Tibial artery (tissue), 4 donors: ENCODE data around the gene ICAM1.

Experiments used
- DNase-seq, 2 donors: peaks; one replicate each; pipeline ENCODE4 v3.0.0-alpha.2; 2019
- H3K27ac ChIP-seq, 2 donors: fragments of 200-600 bp; sonication (generic) in 1 of 2; 1 replicate in 1 of 2; 2 replicates in 1 of 2; pipeline ENCODE4 v1.5.1; 2018 to 2019; ENCODE audit warnings: mild to moderate bottlenecking in 1 of 2
- H3K27me3 ChIP-seq, 2 donors: fragments of 200-600 bp; sonication (generic) in 1 of 2; one replicate each; pipeline versions ENCODE4 v1.5.1 to v1.6.0; 2016 to 2019
- H3K36me3 ChIP-seq, 3 donors: fragments of 200-600 bp; sonication (generic) in 2 of 3; one replicate each; pipeline ENCODE4 v1.5.1; 2016 to 2019; ENCODE audit warnings: mild to moderate bottlenecking in 2 of 3
- H3K4me1 ChIP-seq, 4 donors: fragments of 200-600 bp; sonication (generic) in 2 of 4; 1 replicate in 3 of 4; 2 replicates in 1 of 4; pipeline ENCODE4 v1.5.1; 2016 to 2019
- H3K4me3 ChIP-seq, 2 donors: fragments of 200-600 bp; sonication (generic) in 1 of 2; 1 replicate in 1 of 2; 2 replicates in 1 of 2; pipeline ENCODE4 v1.5.1; 2018 to 2019; ENCODE audit warnings: mild to moderate bottlenecking in 2 of 2
- H3K9me3 ChIP-seq, 3 donors: fragments of 200-600 bp; sonication (generic) in 1 of 3; one replicate each; pipeline ENCODE4 v1.5.1; 2016 to 2019
- CTCF ChIP-seq, 2 experiments: fragments of 200-600 bp in 1 of 2; fragments of 450-650 bp in 1 of 2; IDR thresholded peaks; one replicate each; pipeline ENCODE4 v1.5.1; 2017 to 2019; ENCODE audit warnings: antibody characterized with exemption in 2 of 2, mild to moderate bottlenecking in 1 of 2, moderate library complexity in 1 of 2
- intact Hi-C: fragments of 100-400 bp; cut with DNase I; formaldehyde crosslinking; loops from one replicate; pipeline ENCODE4 v1.15.0; 2023; ENCODE audit warnings: low total_unique reads

The ICAM1 gene

GRCh38 chr19:10251792-10252694, 18.9 kb upstream of the ICAM1 start, which contains the start of gene MRPL4:
TSS of gene MRPL4 (plus strand) at chr19:10252214. CDS start at chr19:10252254, 40 bp downstream.
- Histone ChIP-seq H3K4me1 (peaks cover 0 to 25% (median 13%) of the 10 kb centered on the region in 4 donors), H3K9me3 (no peaks in the 10 kb centered on the region), H3K27ac (peak within 1 kb of the TSS; percentile 74 to 79), H3K27me3 (no peaks in the 10 kb centered on the region), H3K36me3 (peaks cover 6 to 36% (median 30%) of the 10 kb centered on the region in 3 donors), H3K4me3 (peak within 1 kb of the TSS; percentile 83 to 91)
- intact Hi-C loops = loop anchor here (5.0 kb wide), 1 partner anchor 145 kb away; the partner anchor contains the start of gene PPAN
- DNase-seq = peak; percentile 97 to 98
- no peak for TF ChIP-seq CTCF (IDR thresholded peaks at IDR 0.05)

- H3K27me3 ChIP-seq = no peaks in the 10 kb centered on the region
- H3K4me1 ChIP-seq = peaks cover 0 to 25% (median 13%) of the 10 kb centered on the region in 4 donors
- no peak for TF ChIP-seq CTCF (IDR thresholded peaks at IDR 0.05)
- H3K27ac ChIP-seq = peak overlapping the region; percentile 74 to 79
- peak overlapping the region; percentile 83 to 91 for H3K4me3 ChIP-seq
- intact Hi-C loops = loop anchor here (5.0 kb wide), 1 partner anchor 145 kb away; the partner anchor contains the start of gene PPAN
- DNase-seq = no peak
- peaks cover 10 to 42% (median 37%) of the 10 kb centered on the region in 3 donors for H3K36me3 ChIP-seq
- no peaks in the 10 kb centered on the region for H3K9me3 ChIP-seq
Measured at GRCh38 chr19:10252707-10253106, 18.2 kb upstream of the ICAM1 start.

- H3K27ac ChIP-seq = no peak overlapping the region
- no peaks in the 10 kb centered on the region for H3K27me3 ChIP-seq
- H3K4me1 ChIP-seq = peaks cover 0 to 25% (median 13%) of the 10 kb centered on the region in 4 donors
- no peak overlapping the region for H3K4me3 ChIP-seq
- no peaks in the 10 kb centered on the region for H3K9me3 ChIP-seq
- DNase-seq = no peak
- TF ChIP-seq CTCF (IDR thresholded peaks at IDR 0.05) = no peak
- H3K36me3 ChIP-seq = peaks cover 21 to 54% (median 48%) of the 10 kb centered on the region in 3 donors
- intact Hi-C loops = loop anchor here (5.0 kb wide), 1 partner anchor 147 kb away; the partner anchor contains the start of gene PPAN
Measured at GRCh38 chr19:10254244-10254643, 16.7 kb upstream of the ICAM1 start.

GRCh38 chr19:10255358-10255757, 15.6 kb upstream of the ICAM1 start:
- intact Hi-C loops = no loop called here
- Histone ChIP-seq H3K36me3 (peaks cover 21 to 61% (median 48%) of the 10 kb centered on the region in 3 donors), H3K4me1 (peaks cover 0 to 20% (median 13%) of the 10 kb centered on the region in 4 donors), H3K4me3 (no peak overlapping the region), H3K27me3 (no peaks in the 10 kb centered on the region), H3K9me3 (no peaks in the 10 kb centered on the region), H3K27ac (no peak overlapping the region)
- no peak for DNase-seq
- TF ChIP-seq CTCF (IDR thresholded peaks at IDR 0.05) = no peak

- Histone ChIP-seq H3K9me3 (no peaks in the 10 kb centered on the region), H3K27me3 (no peaks in the 10 kb centered on the region), H3K36me3 (peaks cover 21 to 61% (median 48%) of the 10 kb centered on the region in 3 donors), H3K4me3 (no peak overlapping the region), H3K4me1 (peaks cover 0 to 11% (median 9%) of the 10 kb centered on the region in 4 donors), H3K27ac (no peak overlapping the region)
- intact Hi-C loops = no loop called here
- no peak for TF ChIP-seq CTCF (IDR thresholded peaks at IDR 0.05)
- DNase-seq = no peak
Measured at GRCh38 chr19:10256551-10256950, 14.4 kb upstream of the ICAM1 start.
